NB4 (cell line): ENCODE data around the gene FRA10AC1.

Experiments used
- DNase-seq: peaks from one replicate; pipeline ENCODE4 v3.0.0; 2010; ENCODE audit warnings: low read depth
- H3K4me3 ChIP-seq: one replicate; pipeline ENCODE4 v1.5.1; 2011; ENCODE audit warnings: mild to moderate bottlenecking, low read depth, low read length, moderate library complexity
- CTCF ChIP-seq: IDR thresholded peaks from one replicate; pipeline ENCODE4 v1.5.1; 2012; ENCODE audit warnings: low read depth, low read length
- MAX ChIP-seq: IDR thresholded peaks from 2 replicates; pipeline ENCODE4 v1.6.1; 2011; ENCODE audit warnings: low read depth, low read length
- MYC ChIP-seq: IDR thresholded peaks from 2 replicates; pipeline ENCODE4 v1.6.1; 2011; ENCODE audit warnings: low read depth, low read length
- POLR2A ChIP-seq: IDR thresholded peaks from 2 replicates; pipeline ENCODE4 v1.6.1; 2011; ENCODE audit warnings: mild to moderate bottlenecking; ENCODE audit not compliant: insufficient read length; ENCODE audit errors: extremely low read depth

FRA10AC1 gene

GRCh38 chr10:93710333-93710909 lies 8.0 kb upstream of the FRA10AC1 start:
- no peak overlapping the region for H3K4me3 ChIP-seq
- no peak for DNase-seq
- TF ChIP-seq POLR2A = no peak

GRCh38 chr10:93707623-93708022 lies 5.2 kb upstream of the FRA10AC1 start:
- TF ChIP-seq MYC (no peak), POLR2A (no peak), CTCF (no peak), MAX (no peak)
- DNase-seq = no peak
- no peak overlapping the region for H3K4me3 ChIP-seq

- TF ChIP-seq MYC (no peak), CTCF (no peak), MAX (no peak), POLR2A (no peak)
- DNase-seq = no peak
These were observed 2.1 kb upstream of the FRA10AC1 start for GRCh38 chr10:93704451-93704850.

GRCh38 chr10:93703841-93704240 lies 1.4 kb upstream of the FRA10AC1 start:
- TF ChIP-seq POLR2A (no peak), MAX (no peak), CTCF (no peak), MYC (no peak)
- DNase-seq = no peak
- H3K4me3 ChIP-seq = no peak overlapping the region

More at GRCh38 chr10:93704451-93704850, 2.1 kb upstream of the FRA10AC1 start:
- H3K4me3 ChIP-seq = no peak overlapping the region

- peak; percentile 32 for DNase-seq
- H3K4me3 ChIP-seq = peak overlapping the region; percentile 88
- no peak for TF ChIP-seq POLR2A
- no peak for TF ChIP-seq MYC
- TF ChIP-seq MAX = no peak
- TF ChIP-seq CTCF = no peak
These were observed 674 bp upstream of the FRA10AC1 start for GRCh38 chr10:93703066-93703465.

GRCh38 chr10:93701866-93702209 lies 554 bp downstream of the FRA10AC1 start:
- H3K4me3 ChIP-seq = peak overlapping the region; percentile 88
- TF ChIP-seq CTCF (no peak), MAX (no peak), POLR2A (no peak), MYC (no peak)
- DNase-seq = peak; percentile 72
